ENCODE data around the gene VENTX.
"Not testable (repeated sequence)": the region's sequence is repeated elsewhere in the genome, so short reads cannot be mapped to it uniquely, and the experiment has no call there.

VENTX gene

GRCh38 chr10:133214468-133215410 is 22.9 kb upstream of the VENTX start:
- no peak overlapping the region for H3K4me3 ChIP-seq (ENCODE audit: low read depth, low read length)

GRCh38 chr10:133215586-133215985 is 22.1 kb upstream of the VENTX start:
- no peak overlapping the region for H3K4me3 ChIP-seq (ENCODE audit: low read depth, low read length)

GRCh38 chr10:133216776-133217175 is 20.9 kb upstream of the VENTX start:
- H3K4me3 ChIP-seq (ENCODE audit: low read depth, low read length): no peak overlapping the region

- no peak overlapping the region for H3K4me3 ChIP-seq (ENCODE audit: low read depth, low read length)
These were observed 19.7 kb upstream of the VENTX start for GRCh38 chr10:133217800-133218589.

DNA sequence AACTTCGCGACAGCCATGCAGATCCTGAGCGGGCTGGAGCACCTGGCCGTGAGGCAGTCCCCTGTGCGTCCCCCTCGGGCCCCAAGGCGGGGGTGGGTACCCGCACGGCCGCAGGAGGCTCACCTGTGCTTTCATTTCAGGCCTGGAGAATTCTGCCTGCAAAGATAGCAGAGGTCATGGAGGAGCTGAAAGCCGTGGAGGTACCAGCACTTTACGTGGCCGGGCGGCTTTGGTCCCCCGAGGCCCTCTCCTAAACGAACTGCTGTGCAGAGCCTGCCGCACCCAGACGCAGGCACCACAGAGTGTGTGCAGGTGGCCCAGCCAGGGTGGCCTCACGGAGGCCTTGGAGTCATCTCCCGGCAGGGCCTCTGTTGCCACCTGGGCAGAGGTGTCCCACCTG is 18.8 kb upstream of the VENTX start:
- H3K4me3 ChIP-seq (ENCODE audit: low read depth, low read length): no peak overlapping the region

GRCh38 chr10:133219782-133220181 is 17.9 kb upstream of the VENTX start:
- no peak overlapping the region for H3K4me3 ChIP-seq (ENCODE audit: low read depth, low read length)

DNA sequence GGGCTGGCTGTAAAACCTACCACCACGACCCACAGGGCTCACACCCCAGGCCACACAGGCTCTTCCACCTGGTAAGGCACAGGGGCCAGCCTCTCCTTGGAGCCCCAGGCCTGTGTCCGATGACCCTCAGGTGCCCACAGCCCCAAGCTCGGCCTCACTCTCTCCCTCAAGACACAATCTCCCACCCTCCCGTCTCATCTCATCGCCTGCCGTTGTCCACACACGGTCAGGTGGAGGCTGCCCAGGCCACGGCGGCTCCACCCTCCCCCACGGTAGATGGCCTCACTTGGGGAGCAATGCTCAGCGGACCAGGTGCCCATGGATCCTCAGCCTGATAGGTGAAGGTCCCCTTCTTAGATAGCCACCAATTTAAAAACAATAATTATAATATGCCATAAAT is 16.3 kb upstream of the VENTX start:
- H3K4me3 ChIP-seq (ENCODE audit: low read depth, low read length): no peak overlapping the region

DNA sequence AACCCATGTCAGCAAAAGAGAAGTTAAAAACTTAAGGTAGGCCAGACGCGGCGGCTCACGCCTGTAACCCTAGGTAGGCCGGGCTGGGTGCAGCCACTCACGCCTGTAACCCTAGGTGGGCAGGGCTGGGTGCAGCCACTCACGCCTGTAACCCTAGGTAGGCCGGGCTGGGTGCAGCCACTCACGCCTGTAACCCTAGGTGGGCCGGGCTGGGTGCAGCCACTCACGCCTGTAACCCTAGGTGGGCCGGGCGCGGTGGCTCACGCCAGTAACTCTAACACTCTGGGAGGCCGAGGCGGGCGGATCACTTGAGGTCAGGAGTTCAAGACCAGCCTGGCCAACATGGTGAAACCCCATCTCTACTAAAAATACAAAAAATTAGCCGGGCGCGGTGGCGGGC is 15.9 kb upstream of the VENTX start:
- H3K4me3 ChIP-seq (ENCODE audit: low read depth, low read length): not testable (repeated sequence)

GRCh38 chr10:133224076-133224475 is 13.6 kb upstream of the VENTX start:
- no peak overlapping the region for H3K4me3 ChIP-seq (ENCODE audit: low read depth, low read length)

GRCh38 chr10:133224756-133225372 is 12.8 kb upstream of the VENTX start:
- no peak overlapping the region for H3K4me3 ChIP-seq (ENCODE audit: low read depth, low read length)

DNA sequence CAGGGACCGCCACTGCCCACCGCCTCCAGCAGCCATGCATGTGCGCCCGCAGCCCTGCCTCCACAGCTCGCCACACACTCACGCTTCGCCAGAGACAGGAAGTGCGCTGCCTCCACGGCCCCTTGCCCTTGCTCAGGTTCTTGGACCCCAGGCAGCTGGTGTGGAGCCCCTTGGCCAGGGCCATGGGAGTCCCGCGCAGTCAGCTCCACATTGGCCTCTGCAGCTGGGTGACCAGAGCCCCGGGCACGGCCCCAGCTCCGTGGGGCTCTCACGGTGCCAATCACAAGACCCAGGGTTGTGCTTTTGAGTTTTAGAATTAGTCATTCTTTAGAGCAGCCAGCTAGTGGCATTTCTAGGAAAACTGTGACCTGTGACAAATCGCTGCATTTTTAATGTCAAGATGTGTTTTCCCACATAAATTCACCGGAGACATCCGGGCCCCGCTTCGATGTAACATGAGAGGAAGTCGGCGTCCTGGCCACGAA is 11.9 kb upstream of the VENTX start:
- no peak overlapping the region for H3K4me3 ChIP-seq (ENCODE audit: low read depth, low read length)

- no peak overlapping the region for H3K4me3 ChIP-seq (ENCODE audit: low read depth, low read length)
These were observed 11.3 kb upstream of the VENTX start for GRCh38 chr10:133226251-133226808.

- H3K4me3 ChIP-seq (ENCODE audit: low read depth, low read length): no peak overlapping the region
These were observed 10.4 kb upstream of the VENTX start for GRCh38 chr10:133227256-133227655.

DNA sequence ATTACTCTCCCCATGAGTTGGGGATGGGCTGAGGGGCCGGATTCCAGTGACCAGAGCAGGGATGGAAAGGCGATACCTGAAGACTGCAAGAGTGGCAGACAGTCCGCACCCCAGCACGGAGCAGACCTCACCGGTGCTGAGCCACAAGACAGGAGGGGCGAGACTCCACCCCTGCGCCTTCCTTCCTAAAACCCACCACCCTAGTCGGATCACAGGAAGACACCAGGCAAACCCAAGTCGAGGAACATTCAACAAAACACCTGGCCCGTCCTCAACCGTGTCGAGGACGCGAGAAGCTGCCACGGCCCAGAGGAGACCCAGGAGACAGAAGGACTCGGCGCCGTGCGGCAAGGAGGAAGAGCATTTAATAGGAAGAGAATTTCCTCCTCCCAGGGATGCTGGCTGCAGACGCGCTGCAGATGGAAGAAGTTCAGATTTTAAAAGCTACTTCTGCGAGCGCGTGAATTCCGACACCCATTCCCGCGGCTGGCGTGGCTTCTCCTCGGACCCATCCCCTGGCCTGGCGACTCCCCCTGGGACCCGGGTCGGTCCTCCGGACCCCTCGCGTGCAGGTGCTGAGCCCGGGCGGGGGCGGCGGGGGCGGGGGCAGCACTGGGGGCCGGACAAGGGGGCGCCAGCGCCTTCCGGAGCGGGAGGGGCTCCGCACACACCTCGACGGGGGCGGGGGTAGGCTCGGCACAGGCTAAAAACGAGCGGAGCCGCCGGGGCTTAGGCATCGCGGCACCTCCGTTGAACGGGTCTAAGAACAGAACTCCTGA is 8.2 kb upstream of the VENTX start:
- H3K4me3 ChIP-seq (ENCODE audit: low read depth, low read length): peak overlapping the region; percentile 30

GRCh38 chr10:133230044-133230361 is 7.7 kb upstream of the VENTX start, which contains the start of gene UTF1:
Gene UTF1 (plus strand): TSS chr10:133230217. CDS start chr10:133230289, 72 bp downstream.
- peak within 1 kb of the TSS; percentile 50 for H3K4me3 ChIP-seq (ENCODE audit: low read depth, low read length)

- H3K4me3 ChIP-seq (ENCODE audit: low read depth, low read length): peak overlapping the region; percentile 50
These were observed 7.1 kb upstream of the VENTX start for GRCh38 chr10:133230387-133231195.

GRCh38 chr10:133231244-133231945 is 6.3 kb upstream of the VENTX start:
- peak overlapping the region; percentile 43 for H3K4me3 ChIP-seq (ENCODE audit: low read depth, low read length)

- peak overlapping the region; percentile 43 for H3K4me3 ChIP-seq (ENCODE audit: low read depth, low read length)
These were observed 5.6 kb upstream of the VENTX start for GRCh38 chr10:133231946-133232574.
